HepG2 (cell line): ENCODE measurements around the gene TUBGCP6. TPM values are rescaled to one million over a fixed set of nuclear protein-coding genes. Genes with fewer than 3 reads are reported as not detected.

ENCODE experiments used
- GZF1 ChIP-seq: sonication (generic); formaldehyde crosslinking; IDR thresholded peaks from 2 replicates; pipeline ENCODE4 v1.5.1; 2020; ENCODE audit warnings: mild to moderate bottlenecking, missing genetic modification reagents
- KDM2A ChIP-seq: sonication (generic); formaldehyde crosslinking; IDR thresholded peaks from 2 replicates; pipeline ENCODE4 v1.4.0; 2020; ENCODE audit warnings: low read depth, missing genetic modification reagents, borderline replicate concordance
- MBD4 ChIP-seq: IDR thresholded peaks from 2 replicates; pipeline ENCODE4 v1.6.1; 2012; ENCODE audit warnings: low read length, inconsistent platforms, borderline replicate concordance
- PLRG1 ChIP-seq: fragments of 450-650 bp; conservative IDR thresholded peaks from 2 replicates; pipeline ENCODE4 v1.6.1; 2016
- SRSF1 ChIP-seq: fragments of 200-400 bp; formaldehyde crosslinking; optimal IDR thresholded peaks from 2 replicates; pipeline ENCODE3; 2017; ENCODE audit warnings: mild to moderate bottlenecking, low read depth, low read length, moderate library complexity
- ZNF235 ChIP-seq: sonication (generic); formaldehyde crosslinking; IDR thresholded peaks from 2 replicates; pipeline ENCODE4 v1.8.1; 2023; ENCODE audit warnings: mild to moderate bottlenecking, missing genetic modification reagents, borderline replicate concordance
- ZNF331 ChIP-seq: sonication (generic); formaldehyde crosslinking; IDR thresholded peaks from 2 replicates; pipeline ENCODE4 v1.4.0; 2020; ENCODE audit warnings: missing genetic modification reagents
- ZNF383 ChIP-seq: sonication (generic); formaldehyde crosslinking; IDR thresholded peaks from 2 replicates; pipeline ENCODE4 v1.4.0; 2020; ENCODE audit warnings: missing genetic modification reagents, mild to moderate bottlenecking, borderline replicate concordance
- polyA plus RNA-seq, 8 experiments: library from polyadenylated mRNA; depleted of rRNA in 3 of 8; stranded (reverse) in 7 of 8; unstranded in 1 of 8; fragments of >200 nt; fragmentation: Illumina TruSeq in 4 of 8; extraction: Trizol in 4 of 8; gene quantifications; 2 replicates each; pipeline versions ENCODE4 v1.2.1 to v1.2.3, GENCODE V29; 2011 to 2016; ENCODE audit warnings: low read depth in 4 of 8, missing spikeins in 1 of 8, mixed read lengths in 1 of 8; ENCODE audit not compliant: insufficient read depth in 1 of 8
- total RNA-seq, 5 experiments: library from RNA; depleted of rRNA; stranded (reverse); fragments of >200 nt; fragmentation: Illumina TruSeq; extraction: Trizol; gene quantifications; 2 replicates each; pipeline ENCODE4 v1.2.3, GENCODE V29; 2016; ENCODE audit warnings: low read depth in 1 of 5
- TF ChIP-seq, protein P1 (sequence below): sonication (generic); formaldehyde crosslinking; IDR thresholded peaks from 2 replicates; pipeline ENCODE4 v1.9.0; 2021; ENCODE audit warnings: missing genetic modification reagents, mild to moderate bottlenecking, borderline replicate concordance
- TF ChIP-seq, protein P2 (sequence below): sonication (generic); formaldehyde crosslinking; IDR thresholded peaks from 2 replicates; pipeline ENCODE4 v1.8.0; 2022; ENCODE audit warnings: mild to moderate bottlenecking, missing genetic modification reagents; ENCODE audit not compliant: insufficient replicate concordance
- TF ChIP-seq, protein P3 (sequence below): sonication (generic); formaldehyde crosslinking; IDR thresholded peaks from 2 replicates; pipeline ENCODE4 v1.4.0; 2020; ENCODE audit warnings: missing genetic modification reagents, borderline replicate concordance

TUBGCP6 gene
- total and polyA plus RNA-seq, 2 of the 13 experiments (the other 11 are each of a cell fraction or from before 2014, with no cell fraction given) = 14.6 to 15.7 TPM

DNA sequence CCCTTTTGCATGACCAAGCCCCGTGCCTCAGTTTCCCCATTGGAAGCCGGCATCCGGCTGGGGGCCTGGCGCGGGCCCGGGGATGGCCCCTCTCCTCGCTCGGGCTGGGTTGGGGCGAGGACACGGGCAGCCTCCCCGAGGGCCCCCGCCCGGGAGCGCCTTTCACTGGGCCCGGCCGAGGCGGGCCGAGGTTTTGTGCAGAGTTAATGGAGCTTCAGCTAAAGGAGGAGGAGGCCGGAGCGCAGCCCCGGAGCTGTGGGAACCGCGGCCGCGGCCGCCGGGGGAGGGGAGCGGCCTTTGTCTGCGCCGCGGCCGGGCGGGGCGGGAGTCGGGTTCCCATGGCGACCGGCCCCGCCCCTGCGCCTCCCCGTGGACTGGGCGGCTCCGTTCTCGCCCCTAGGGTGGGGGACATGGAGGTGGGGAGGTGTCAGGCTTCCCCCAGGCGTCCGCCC, 26.7 kb upstream of the TUBGCP6 start (continued):
- TF ChIP-seq, protein P1, sequence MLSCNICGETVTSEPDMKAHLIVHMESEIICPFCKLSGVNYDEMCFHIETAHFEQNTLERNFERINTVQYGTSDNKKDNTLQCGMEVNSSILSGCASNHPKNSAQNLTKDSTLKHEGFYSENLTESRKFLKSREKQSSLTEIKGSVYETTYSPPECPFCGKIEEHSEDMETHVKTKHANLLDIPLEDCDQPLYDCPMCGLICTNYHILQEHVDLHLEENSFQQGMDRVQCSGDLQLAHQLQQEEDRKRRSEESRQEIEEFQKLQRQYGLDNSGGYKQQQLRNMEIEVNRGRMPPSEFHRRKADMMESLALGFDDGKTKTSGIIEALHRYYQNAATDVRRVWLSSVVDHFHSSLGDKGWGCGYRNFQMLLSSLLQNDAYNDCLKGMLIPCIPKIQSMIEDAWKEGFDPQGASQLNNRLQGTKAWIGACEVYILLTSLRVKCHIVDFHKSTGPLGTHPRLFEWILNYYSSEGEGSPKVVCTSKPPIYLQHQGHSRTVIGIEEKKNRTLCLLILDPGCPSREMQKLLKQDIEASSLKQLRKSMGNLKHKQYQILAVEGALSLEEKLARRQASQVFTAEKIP (CRISPR knock-in tag) = no peak
- TF ChIP-seq ZNF383 (no peak), PLRG1 (no peak), GZF1 (no peak), ZNF235 (CRISPR knock-in tag) (no peak), MBD4 (no peak), KDM2A (CRISPR knock-in tag) (peak; percentile 40; the same call in 1 of the 2 replicates), SRSF1 (no peak), ZNF331 (CRISPR knock-in tag) (no peak)
- TF ChIP-seq, protein P2, sequence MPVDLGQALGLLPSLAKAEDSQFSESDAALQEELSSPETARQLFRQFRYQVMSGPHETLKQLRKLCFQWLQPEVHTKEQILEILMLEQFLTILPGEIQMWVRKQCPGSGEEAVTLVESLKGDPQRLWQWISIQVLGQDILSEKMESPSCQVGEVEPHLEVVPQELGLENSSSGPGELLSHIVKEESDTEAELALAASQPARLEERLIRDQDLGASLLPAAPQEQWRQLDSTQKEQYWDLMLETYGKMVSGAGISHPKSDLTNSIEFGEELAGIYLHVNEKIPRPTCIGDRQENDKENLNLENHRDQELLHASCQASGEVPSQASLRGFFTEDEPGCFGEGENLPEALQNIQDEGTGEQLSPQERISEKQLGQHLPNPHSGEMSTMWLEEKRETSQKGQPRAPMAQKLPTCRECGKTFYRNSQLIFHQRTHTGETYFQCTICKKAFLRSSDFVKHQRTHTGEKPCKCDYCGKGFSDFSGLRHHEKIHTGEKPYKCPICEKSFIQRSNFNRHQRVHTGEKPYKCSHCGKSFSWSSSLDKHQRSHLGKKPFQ (CRISPR knock-in tag) = no peak
- TF ChIP-seq, protein P3, sequence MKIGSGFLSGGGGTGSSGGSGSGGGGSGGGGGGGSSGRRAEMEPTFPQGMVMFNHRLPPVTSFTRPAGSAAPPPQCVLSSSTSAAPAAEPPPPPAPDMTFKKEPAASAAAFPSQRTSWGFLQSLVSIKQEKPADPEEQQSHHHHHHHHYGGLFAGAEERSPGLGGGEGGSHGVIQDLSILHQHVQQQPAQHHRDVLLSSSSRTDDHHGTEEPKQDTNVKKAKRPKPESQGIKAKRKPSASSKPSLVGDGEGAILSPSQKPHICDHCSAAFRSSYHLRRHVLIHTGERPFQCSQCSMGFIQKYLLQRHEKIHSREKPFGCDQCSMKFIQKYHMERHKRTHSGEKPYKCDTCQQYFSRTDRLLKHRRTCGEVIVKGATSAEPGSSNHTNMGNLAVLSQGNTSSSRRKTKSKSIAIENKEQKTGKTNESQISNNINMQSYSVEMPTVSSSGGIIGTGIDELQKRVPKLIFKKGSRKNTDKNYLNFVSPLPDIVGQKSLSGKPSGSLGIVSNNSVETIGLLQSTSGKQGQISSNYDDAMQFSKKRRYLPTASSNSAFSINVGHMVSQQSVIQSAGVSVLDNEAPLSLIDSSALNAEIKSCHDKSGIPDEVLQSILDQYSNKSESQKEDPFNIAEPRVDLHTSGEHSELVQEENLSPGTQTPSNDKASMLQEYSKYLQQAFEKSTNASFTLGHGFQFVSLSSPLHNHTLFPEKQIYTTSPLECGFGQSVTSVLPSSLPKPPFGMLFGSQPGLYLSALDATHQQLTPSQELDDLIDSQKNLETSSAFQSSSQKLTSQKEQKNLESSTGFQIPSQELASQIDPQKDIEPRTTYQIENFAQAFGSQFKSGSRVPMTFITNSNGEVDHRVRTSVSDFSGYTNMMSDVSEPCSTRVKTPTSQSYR (CRISPR knock-in tag) = no peak
- TF ChIP-seq, all 625 proteins: peak for 12
